ENCODE results near the gene MAP3K6.

The MAP3K6 gene

GRCh38 chr1:27332536-27333281 is 34.1 kb downstream of the MAP3K6 start:
- DNase-seq (ENCODE audit: insufficient read length, low spot score) (peak; percentile 77), FAIRE-seq (peak; percentile 86)

GRCh38 chr1:27331922-27332321 is 34.8 kb downstream of the MAP3K6 start:
- no peak for DNase-seq (ENCODE audit: insufficient read length, low spot score)
- TF ChIP-seq POLR2AphosphoS5 (IDR thresholded peaks at IDR 0.05; ENCODE audit: low read depth, low read length), result no peak
- no peak for TF ChIP-seq SPI1 (IDR thresholded peaks at IDR 0.05; ENCODE audit: low read depth, low read length)
- TF ChIP-seq POLR2A (IDR thresholded peaks at IDR 0.05; ENCODE audit: low read depth, low read length), result no peak
- no peak for TF ChIP-seq POU2F2 (IDR thresholded peaks at IDR 0.05; ENCODE audit: low read depth, low read length)
- no peak for TF ChIP-seq TAF1 (IDR thresholded peaks at IDR 0.05; ENCODE audit: low read depth, low read length)
- no peak for TF ChIP-seq PAX5 (IDR thresholded peaks at IDR 0.05; ENCODE audit: insufficient read depth, low read length, severe bottlenecking)
- FAIRE-seq, result no peak

More at GRCh38 chr1:27332536-27333281, 34.1 kb downstream of the MAP3K6 start:
- TF ChIP-seq POU2F2 (IDR thresholded peaks at IDR 0.05; ENCODE audit: low read depth, low read length), result no peak
- no peak for TF ChIP-seq PAX5 (IDR thresholded peaks at IDR 0.05; ENCODE audit: insufficient read depth, low read length, severe bottlenecking)
- no peak for TF ChIP-seq SPI1 (IDR thresholded peaks at IDR 0.05; ENCODE audit: low read depth, low read length)
- no peak for TF ChIP-seq POLR2A (IDR thresholded peaks at IDR 0.05; ENCODE audit: low read depth, low read length)
- TF ChIP-seq POLR2AphosphoS5 (IDR thresholded peaks at IDR 0.05; ENCODE audit: low read depth, low read length), result no peak
- TF ChIP-seq TAF1 (IDR thresholded peaks at IDR 0.05; ENCODE audit: low read depth, low read length), result no peak

- FAIRE-seq (no peak), DNase-seq (ENCODE audit: insufficient read length, low spot score) (no peak)
- TF ChIP-seq TAF1 (IDR thresholded peaks at IDR 0.05; ENCODE audit: low read depth, low read length), result no peak
- TF ChIP-seq PAX5 (IDR thresholded peaks at IDR 0.05; ENCODE audit: insufficient read depth, low read length, severe bottlenecking), result no peak
- TF ChIP-seq POLR2AphosphoS5 (IDR thresholded peaks at IDR 0.05; ENCODE audit: low read depth, low read length), result no peak
- no peak for TF ChIP-seq POU2F2 (IDR thresholded peaks at IDR 0.05; ENCODE audit: low read depth, low read length)
- no peak for TF ChIP-seq SPI1 (IDR thresholded peaks at IDR 0.05; ENCODE audit: low read depth, low read length)
- TF ChIP-seq POLR2A (IDR thresholded peaks at IDR 0.05; ENCODE audit: low read depth, low read length), result no peak
These were observed 35.3 kb downstream of the MAP3K6 start for GRCh38 chr1:27331426-27331825.

- DNase-seq (ENCODE audit: insufficient read length, low spot score), result no peak
- no peak for FAIRE-seq
- TF ChIP-seq PAX5 (IDR thresholded peaks at IDR 0.05; ENCODE audit: insufficient read depth, low read length, severe bottlenecking), result no peak
- no peak for TF ChIP-seq POLR2A (IDR thresholded peaks at IDR 0.05; ENCODE audit: low read depth, low read length)
- TF ChIP-seq SPI1 (IDR thresholded peaks at IDR 0.05; ENCODE audit: low read depth, low read length), result no peak
- no peak for TF ChIP-seq POU2F2 (IDR thresholded peaks at IDR 0.05; ENCODE audit: low read depth, low read length)
- no peak for TF ChIP-seq TAF1 (IDR thresholded peaks at IDR 0.05; ENCODE audit: low read depth, low read length)
- no peak for TF ChIP-seq POLR2AphosphoS5 (IDR thresholded peaks at IDR 0.05; ENCODE audit: low read depth, low read length)
These were observed 36.0 kb downstream of the MAP3K6 start for GRCh38 chr1:27330786-27331185.

- DNase-seq (ENCODE audit: insufficient read length, low spot score) (no peak), FAIRE-seq (no peak)
- TF ChIP-seq TAF1 (IDR thresholded peaks at IDR 0.05; ENCODE audit: low read depth, low read length) (no peak), PAX5 (IDR thresholded peaks at IDR 0.05; ENCODE audit: insufficient read depth, low read length, severe bottlenecking) (no peak), POLR2A (IDR thresholded peaks at IDR 0.05; ENCODE audit: low read depth, low read length) (no peak), POLR2AphosphoS5 (IDR thresholded peaks at IDR 0.05; ENCODE audit: low read depth, low read length) (no peak)
These were observed 38.8 kb downstream of the MAP3K6 start for GRCh38 chr1:27327964-27328363.

GRCh38 chr1:27325286-27325685 is 41.5 kb downstream of the MAP3K6 start:
- TF ChIP-seq PAX5 (IDR thresholded peaks at IDR 0.05; ENCODE audit: insufficient read depth, low read length, severe bottlenecking), result no peak
- no peak for TF ChIP-seq POLR2A (IDR thresholded peaks at IDR 0.05; ENCODE audit: low read depth, low read length)
- no peak for TF ChIP-seq POU2F2 (IDR thresholded peaks at IDR 0.05; ENCODE audit: low read depth, low read length)
- no peak for TF ChIP-seq SPI1 (IDR thresholded peaks at IDR 0.05; ENCODE audit: low read depth, low read length)
- no peak for TF ChIP-seq TAF1 (IDR thresholded peaks at IDR 0.05; ENCODE audit: low read depth, low read length)
- DNase-seq (ENCODE audit: insufficient read length, low spot score) (no peak), FAIRE-seq (no peak)

- peak; percentile 52 for FAIRE-seq
- no peak for DNase-seq (ENCODE audit: insufficient read length, low spot score)
- TF ChIP-seq SPI1 (IDR thresholded peaks at IDR 0.05; ENCODE audit: low read depth, low read length) (no peak), TAF1 (IDR thresholded peaks at IDR 0.05; ENCODE audit: low read depth, low read length) (no peak), POLR2A (IDR thresholded peaks at IDR 0.05; ENCODE audit: low read depth, low read length) (no peak), POLR2AphosphoS5 (IDR thresholded peaks at IDR 0.05; ENCODE audit: low read depth, low read length) (no peak), PAX5 (IDR thresholded peaks at IDR 0.05; ENCODE audit: insufficient read depth, low read length, severe bottlenecking) (no peak), POU2F2 (IDR thresholded peaks at IDR 0.05; ENCODE audit: low read depth, low read length) (no peak)
These were observed 44.1 kb downstream of the MAP3K6 start for GRCh38 chr1:27322569-27323240.

GRCh38 chr1:27321813-27322568 is 44.8 kb downstream of the MAP3K6 start, which contains the start of gene TMEM222:
Gene TMEM222, plus strand, starts transcription at chr1:27322163. Its CDS starts 35 bp downstream, at chr1:27322198.
- DNase-seq (ENCODE audit: insufficient read length, low spot score) (peak; percentile 99), FAIRE-seq (peak; percentile 96)
- TF ChIP-seq POLR2A (IDR thresholded peaks at IDR 0.05; ENCODE audit: low read depth, low read length), result peak; percentile 88
- TF ChIP-seq PAX5 (IDR thresholded peaks at IDR 0.05; ENCODE audit: insufficient read depth, low read length, severe bottlenecking), result peak; percentile 87
- peak; percentile 89 for TF ChIP-seq POLR2AphosphoS5 (IDR thresholded peaks at IDR 0.05; ENCODE audit: low read depth, low read length)
- TF ChIP-seq POU2F2 (IDR thresholded peaks at IDR 0.05; ENCODE audit: low read depth, low read length), result peak; percentile 77; the same call in 1 of the 2 replicates
- TF ChIP-seq TAF1 (IDR thresholded peaks at IDR 0.05; ENCODE audit: low read depth, low read length), result peak; percentile 74; the same call in 1 of the 2 replicates
- TF ChIP-seq SPI1 (IDR thresholded peaks at IDR 0.05; ENCODE audit: low read depth, low read length), result peak; percentile 58

All from GM12891 (cell line).